ENCODE measurements around the gene FBXL7. TPM values are rescaled to one million over a fixed set of nuclear protein-coding genes. Genes with fewer than 3 reads are reported as not detected.

FBXL7 gene
- total RNA-seq, 1 donor from 2014 or later = 12.1 TPM

DNA sequence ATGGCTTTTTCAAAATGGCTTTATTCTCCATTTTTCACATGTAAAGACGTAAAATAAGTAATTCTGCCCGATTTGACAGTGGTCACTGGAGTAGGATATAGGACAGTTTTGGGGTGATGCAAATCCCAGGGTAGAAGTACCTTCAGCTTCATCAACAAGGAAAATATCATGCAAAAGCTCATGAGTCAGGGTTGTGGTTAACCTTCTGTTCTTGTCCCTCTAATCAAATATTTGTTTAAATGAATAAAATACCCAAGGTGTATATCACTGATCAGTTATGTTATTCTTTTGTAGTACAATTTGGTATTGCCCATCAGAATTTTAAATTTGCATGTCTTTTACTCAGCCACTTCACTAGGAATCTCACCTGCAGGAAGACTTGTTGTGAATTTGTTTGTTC, 40.0 kb downstream of the FBXL7 start:
- no peak for DNase-seq (ENCODE audit: low spot score)

DNA sequence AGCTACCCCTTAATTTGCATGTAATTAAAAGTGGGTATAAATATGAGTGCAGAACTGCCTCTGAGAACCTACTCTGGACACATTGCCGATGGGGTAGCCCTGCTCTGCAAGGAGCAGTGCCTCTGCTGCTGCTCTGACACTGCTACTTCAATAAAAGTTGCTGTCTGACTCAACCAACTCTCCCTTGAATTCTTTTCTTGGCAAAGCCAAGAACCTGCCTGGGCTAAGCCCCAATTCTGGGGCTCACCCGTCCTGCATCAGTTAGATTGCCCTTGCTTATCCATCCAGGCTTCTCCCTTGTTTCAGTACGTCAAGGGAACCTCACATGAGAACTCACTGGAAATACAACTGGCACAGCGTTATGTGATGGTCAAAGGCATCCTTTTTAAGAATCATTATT, 44.1 kb downstream of the FBXL7 start:
- DNase-seq (ENCODE audit: low spot score) = no peak

- DNase-seq (ENCODE audit: low spot score) = no peak
Observed at GRCh38 chr5:15545082-15545481, 45.1 kb downstream of the FBXL7 start.

- DNase-seq (ENCODE audit: low spot score) = no peak
Observed at GRCh38 chr5:15547261-15547839, 47.4 kb downstream of the FBXL7 start.

DNA sequence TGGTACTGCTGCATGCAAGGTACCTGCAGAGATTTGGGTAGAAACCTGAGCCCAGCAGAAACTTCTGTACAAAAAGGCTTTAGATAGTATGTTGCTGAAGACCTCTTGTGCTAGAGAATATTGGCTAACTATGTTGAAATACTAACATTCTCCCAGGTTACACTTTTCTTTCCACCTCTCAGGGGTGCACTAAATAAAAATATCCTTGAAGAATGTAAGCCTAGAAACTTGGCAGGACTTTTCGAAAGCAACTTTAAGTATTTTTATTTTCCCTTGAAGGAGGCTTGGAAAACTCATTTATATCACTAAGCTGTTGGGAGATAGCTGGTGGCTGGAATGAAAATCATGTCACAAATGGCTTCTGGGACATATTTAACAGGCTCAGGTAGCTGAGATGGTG, 50.0 kb downstream of the FBXL7 start:
- no peak for DNase-seq (ENCODE audit: low spot score)

DNA sequence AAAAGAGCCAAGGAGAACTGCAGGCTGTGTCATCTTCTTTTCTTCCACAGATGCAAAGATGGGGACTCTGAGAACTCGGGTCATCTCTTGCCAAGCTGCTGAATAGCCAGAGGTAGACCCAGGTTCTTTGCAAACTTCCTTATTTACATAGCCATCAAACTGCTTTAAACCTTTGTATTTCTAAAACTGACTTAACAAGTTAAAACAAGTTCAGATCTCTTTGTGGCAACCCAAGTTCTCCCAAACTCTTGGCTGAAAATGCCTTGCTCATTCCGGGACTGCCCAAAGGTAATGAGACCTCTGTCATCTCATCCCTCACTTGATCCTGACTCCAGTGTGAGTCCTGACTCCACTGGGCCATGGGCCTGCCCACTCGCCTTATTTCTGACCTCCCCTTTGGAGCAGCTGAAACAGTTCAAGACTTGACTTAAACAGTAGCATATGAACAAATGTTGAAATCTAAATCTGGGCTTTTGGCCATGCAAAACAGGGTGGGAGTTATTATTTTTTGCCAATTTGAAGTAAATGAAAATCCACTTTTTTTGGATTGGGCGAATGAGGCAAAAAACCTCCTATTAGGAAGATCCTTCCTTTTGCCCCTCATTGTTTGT, 50.6 kb downstream of the FBXL7 start:
- no peak for DNase-seq (ENCODE audit: low spot score)

DNA sequence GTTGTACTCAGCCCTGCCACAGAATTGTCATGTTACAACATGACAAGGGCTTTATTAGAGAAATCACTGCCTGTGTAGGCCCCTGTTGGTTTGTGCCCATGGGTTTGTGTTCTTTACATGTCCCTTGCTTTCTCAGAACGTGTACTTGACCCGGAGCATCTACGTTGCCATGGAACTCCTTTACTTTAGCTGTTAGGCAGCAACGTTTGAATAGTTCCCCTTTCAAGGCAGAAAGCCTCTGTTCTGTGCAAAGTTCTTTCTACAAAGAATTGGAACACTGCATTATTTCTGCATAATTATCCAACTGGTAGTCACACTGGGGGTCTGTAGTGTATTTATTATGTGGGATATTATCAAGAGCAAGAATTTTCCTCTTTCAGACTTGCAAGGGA, 51.1 kb downstream of the FBXL7 start:
- no peak for DNase-seq (ENCODE audit: low spot score)

DNA sequence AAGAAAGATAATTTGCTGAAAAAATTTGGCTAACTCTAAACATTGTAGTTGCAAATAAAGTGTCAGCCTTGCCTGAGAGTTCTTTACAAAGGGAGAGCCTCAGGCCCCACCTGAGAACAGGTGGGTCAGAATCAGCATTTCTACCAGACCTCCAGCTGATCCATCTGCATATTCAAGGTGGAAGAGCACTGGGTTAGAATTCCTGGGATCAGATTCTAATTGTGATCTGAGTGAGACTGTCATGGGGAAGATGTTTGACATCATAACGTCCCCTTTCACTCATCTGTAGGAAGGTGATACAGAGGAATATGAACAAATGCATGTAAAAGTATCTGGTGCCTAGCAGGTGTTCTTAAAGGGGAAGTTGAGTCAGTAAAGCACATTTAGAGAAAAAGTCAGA, 54.6 kb downstream of the FBXL7 start:
- no peak for DNase-seq (ENCODE audit: low spot score)

DNA sequence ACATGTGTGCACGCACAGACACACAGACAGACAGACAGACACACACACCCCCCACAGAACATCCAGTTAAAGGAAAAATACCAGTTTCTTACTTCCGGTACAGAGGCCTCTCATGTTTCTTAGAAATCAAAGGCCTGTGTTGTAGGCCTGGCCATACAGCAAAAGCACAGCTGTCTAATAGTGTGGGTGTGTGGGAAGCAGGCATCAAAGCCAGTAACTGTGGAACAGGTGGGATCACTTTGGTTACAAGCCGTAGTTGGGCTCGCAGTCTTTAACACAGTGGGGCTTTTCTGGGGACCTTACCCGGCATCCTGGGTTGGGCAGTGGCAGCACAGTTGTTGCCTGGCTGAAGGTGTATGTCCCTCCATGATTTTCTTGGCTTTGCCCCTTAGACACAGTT, 55.2 kb downstream of the FBXL7 start:
- DNase-seq (ENCODE audit: low spot score) = no peak

DNA sequence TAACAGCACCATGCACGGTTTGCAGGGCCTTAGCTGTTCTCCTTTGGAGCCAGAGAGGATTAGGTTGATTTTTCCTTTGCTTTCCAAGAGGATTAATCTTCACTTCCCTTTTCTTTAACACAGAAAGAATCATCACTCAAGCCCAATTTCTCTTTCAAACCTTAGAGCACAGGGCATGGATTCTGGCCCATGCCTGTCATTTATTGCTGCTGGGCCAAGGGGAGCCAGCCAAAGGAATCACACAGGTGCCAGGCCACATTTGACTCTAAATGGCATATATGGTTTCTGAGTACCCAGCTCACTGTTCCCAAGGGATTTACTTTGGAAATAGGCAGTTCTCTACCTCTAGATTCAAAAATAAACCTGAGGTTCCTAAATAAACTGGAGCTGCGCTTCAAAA, 58.3 kb downstream of the FBXL7 start:
- no peak for DNase-seq (ENCODE audit: low spot score)

DNA sequence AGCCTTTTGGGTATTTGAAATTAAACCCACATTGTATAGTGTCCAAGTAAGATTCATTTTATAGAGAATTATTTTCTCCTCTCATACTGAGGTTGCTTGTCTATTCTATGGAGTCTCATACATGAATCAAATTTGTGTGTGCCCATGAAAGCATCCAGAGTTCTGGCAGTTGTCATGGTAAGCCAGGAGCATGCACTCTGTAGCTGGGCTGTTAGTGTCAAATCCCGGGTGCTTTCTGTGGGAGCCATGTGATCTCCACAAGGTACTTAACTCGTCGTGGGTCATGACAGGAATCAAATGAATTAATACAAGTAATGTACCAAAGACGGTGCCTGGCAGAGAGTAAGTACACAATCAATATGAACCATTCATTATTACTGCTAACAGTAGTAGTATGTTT, 58.7 kb downstream of the FBXL7 start:
- no peak for DNase-seq (ENCODE audit: low spot score)

DNA sequence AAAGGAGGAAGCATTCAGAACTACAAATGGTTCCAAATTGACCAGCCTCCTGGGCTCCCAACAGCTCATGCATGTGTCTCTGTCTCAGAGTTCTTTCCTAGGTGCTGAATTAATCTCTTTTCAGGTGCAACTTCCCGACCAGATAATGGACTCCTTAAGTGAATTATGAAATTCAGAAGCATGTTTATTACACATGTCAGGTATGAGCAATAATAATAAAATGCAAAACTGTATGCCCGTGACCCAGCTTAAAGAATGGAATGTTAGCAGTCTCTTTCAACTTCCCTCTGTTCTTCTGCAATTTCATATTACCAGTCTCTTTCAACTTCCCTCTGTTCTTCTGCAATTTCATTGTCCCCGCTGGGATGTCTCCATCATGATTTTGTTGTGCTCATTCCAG, 60.4 kb downstream of the FBXL7 start:
- no peak for DNase-seq (ENCODE audit: low spot score)

DNA sequence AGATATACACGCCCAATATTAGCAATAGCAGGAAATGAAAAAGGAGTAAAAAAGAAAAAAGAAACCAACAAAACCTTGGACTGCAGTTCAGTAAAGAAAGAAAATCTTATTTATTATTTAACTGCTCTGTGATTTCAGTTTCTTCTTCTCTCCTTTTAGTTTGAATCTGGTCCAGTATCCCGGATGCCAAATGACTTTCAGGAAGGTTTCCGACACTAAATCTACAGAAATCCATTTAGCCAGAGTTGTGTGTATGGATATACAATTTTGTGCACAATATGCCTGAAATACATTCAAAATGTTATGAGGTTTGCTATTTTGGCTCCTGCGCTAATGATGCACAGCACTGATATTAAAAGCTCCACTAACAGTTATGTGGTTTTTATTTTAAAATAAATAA, 64.5 kb downstream of the FBXL7 start:
- no peak for DNase-seq (ENCODE audit: low spot score)

- DNase-seq (ENCODE audit: low spot score) = no peak
Observed at GRCh38 chr5:15564957-15565356, 65.0 kb downstream of the FBXL7 start.

DNA sequence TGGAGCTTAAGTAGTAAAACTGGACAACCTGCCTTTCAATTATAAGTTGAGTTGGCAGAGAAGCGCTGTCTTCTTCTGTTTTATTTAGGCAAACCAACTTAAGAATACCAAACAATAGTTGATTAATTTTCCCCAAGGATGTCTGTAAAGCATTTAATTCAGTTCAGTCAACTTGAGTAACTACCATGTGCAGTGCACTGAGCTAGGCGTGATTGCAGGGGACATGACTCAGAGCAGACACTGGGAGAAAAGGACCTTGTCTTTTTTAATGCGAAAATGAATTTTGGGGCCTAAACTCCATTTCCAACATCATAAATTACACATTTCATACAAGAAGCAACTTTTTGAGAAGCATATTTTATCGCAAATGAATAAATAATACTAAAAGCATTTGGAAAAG, 66.3 kb downstream of the FBXL7 start:
- no peak for DNase-seq (ENCODE audit: low spot score)

DNA sequence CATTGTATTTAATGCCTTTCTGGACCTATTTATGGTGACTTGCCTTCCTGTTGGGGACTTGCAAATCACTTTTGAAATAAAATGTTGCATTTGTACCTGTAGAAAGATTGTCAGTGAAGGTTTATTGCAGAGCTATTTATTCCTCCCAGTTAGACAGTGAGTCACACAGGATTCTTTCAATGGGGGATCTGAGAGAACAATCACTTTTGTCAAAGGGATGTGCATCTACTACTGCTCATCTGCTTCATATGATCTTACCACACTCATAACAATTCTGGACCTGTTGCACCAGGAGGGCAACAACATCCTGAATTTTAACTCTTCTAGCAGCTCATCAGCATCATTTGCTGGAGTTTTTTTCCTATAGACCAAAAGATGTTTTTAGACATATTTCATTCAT, 66.8 kb downstream of the FBXL7 start:
- no peak for DNase-seq (ENCODE audit: low spot score)

GRCh38 chr5:15570491-15570890, 70.5 kb downstream of the FBXL7 start:
- no peak for DNase-seq (ENCODE audit: low spot score)

DNA sequence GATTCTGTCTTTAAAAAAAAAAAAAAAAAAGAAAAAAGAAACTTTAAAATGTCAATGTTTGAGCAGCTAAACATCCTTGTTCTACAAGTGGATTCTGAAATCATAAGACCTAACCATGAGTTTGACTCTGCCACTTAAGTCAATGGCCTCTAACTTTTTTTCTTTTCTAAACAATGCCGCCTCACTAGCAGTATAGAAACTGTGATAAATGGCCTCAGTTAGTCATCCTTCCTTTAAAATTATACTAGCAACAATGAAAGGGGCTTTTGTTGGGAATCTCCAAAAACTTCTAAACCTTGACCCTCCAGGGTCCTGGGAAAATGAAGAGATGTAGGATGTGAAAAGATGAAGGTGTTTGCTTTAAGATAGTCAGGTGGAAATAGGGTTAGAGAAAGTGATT, 71.1 kb downstream of the FBXL7 start:
- DNase-seq (ENCODE audit: low spot score) = no peak

- no peak for DNase-seq (ENCODE audit: low spot score)
Observed at GRCh38 chr5:15571618-15572017, 71.6 kb downstream of the FBXL7 start.

DNA sequence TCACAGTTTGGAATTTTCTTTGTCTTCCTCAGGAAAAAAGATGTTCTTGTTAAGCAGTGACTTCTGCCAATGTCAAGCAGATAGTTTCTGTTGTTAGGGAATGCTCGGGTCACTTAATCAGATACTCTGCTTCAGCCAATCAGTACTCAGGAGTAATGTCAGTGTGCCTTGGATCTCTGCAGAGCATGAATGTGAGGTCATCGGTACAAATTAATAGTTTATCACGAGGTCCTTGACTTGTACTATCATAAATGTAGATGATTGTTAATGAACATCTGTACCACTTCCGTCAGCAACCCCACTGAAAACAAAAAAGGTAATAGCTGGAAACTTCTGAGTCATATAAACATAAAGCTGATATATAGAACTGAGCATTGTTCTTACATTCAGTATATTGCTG, 73.6 kb downstream of the FBXL7 start:
- no peak for DNase-seq (ENCODE audit: low spot score)

DNA sequence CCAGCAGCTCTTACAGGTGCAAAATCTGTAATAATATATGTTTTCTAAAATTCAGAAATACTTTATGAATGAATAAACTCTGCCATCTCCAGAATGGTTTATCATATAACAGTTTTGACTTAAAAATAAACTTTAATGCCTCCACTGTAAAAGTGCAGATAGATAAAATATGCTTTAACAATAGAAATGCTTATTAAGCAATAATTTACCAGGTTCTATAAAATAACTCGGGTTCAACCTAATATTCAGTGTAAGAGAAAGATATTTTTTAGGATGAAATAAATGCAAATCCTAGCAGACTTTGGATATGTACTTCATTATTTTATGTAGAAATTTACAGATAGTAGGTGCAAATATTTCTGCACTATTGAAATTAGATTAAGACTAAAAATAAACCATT, 74.1 kb downstream of the FBXL7 start:
- no peak for DNase-seq (ENCODE audit: low spot score)

DNA sequence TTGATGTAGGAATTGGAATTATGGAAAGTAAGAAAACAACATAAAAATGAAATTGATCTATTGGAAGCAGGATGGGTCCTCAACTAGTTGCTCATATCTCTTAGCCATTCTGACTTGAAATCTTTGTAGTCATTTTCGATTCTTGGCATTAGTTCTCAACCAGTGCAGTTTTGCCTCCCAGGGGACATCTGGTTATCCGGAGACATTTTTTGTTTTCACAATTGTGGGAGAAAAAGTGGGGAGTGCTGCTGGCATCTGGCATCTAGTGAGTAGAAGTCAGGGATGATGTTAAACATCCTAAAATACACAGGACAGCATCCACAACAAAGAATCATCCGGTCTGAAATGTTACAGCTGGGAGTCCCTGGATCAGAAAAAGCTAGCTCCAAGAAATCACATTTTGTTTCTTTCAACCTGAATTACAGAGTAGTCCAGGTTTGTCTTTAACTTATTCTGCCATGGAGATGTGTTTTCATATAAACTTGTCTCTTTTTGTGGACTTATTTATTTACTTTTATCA, 74.9 kb downstream of the FBXL7 start:
- DNase-seq (ENCODE audit: low spot score) = no peak

GRCh38 chr5:15575666-15576065, 75.7 kb downstream of the FBXL7 start:
- no peak for DNase-seq (ENCODE audit: low spot score)

- no peak for DNase-seq (ENCODE audit: low spot score)
Observed at GRCh38 chr5:15577132-15577531, 77.2 kb downstream of the FBXL7 start.

All from mucosa of gallbladder (tissue), 1 donor.